Epithelial cell of prostate (primary cell): ENCODE results near the gene PKLR.
A peak's percentile ranks its signal among the peaks of the same experiment; 100 is the strongest.
"Not testable (repeated sequence)": the region's sequence is repeated elsewhere in the genome, so short reads cannot be mapped to it uniquely, and the experiment has no call there.

Experiments used
- DNase-seq: peaks from one replicate; pipeline ENCODE4 v3.0.0-alpha.2; 2011; ENCODE audit warnings: low read depth, low spot score
- H3K27ac ChIP-seq: fragments of 450-650 bp; 2 replicates; pipeline ENCODE4 v1.5.1; 2017; ENCODE audit warnings: mild to moderate bottlenecking

PKLR gene

GRCh38 chr1:155301342-155301841 is at the start of gene PKLR:
Gene PKLR, minus strand, starts transcription at chr1:155301438. Its CDS starts 43 bp downstream, at chr1:155301395.
- no peak within 1 kb of the TSS for H3K27ac ChIP-seq
- no peak for DNase-seq

- H3K27ac ChIP-seq, result no peak overlapping the region
- DNase-seq, result no peak
Observed at GRCh38 chr1:155342842-155343241, 41.6 kb upstream of the PKLR start.

- H3K27ac ChIP-seq, result no peak overlapping the region
Observed at GRCh38 chr1:155339515-155340097, 38.4 kb upstream of the PKLR start.

GRCh38 chr1:155334962-155335361 is 33.7 kb upstream of the PKLR start:
- no peak for DNase-seq
- H3K27ac ChIP-seq, result no peak overlapping the region

More at GRCh38 chr1:155339515-155340097, 38.4 kb upstream of the PKLR start:
- DNase-seq, result no peak

- DNase-seq, result no peak
- no peak overlapping the region for H3K27ac ChIP-seq
Observed at GRCh38 chr1:155329980-155330598, 28.9 kb upstream of the PKLR start.

- not testable (repeated sequence) for DNase-seq
Observed at GRCh38 chr1:155328856-155329255, 27.6 kb upstream of the PKLR start.

GRCh38 chr1:155327981-155328380 is 26.7 kb upstream of the PKLR start:
- no peak overlapping the region for H3K27ac ChIP-seq
- no peak for DNase-seq

More at GRCh38 chr1:155328856-155329255, 27.6 kb upstream of the PKLR start:
- peak overlapping the region; percentile 27 for H3K27ac ChIP-seq

- DNase-seq, result no peak
- H3K27ac ChIP-seq, result no peak overlapping the region
Observed at GRCh38 chr1:155326631-155327037, 25.4 kb upstream of the PKLR start.

GRCh38 chr1:155326020-155326526 is 24.8 kb upstream of the PKLR start:
- DNase-seq, result no peak
- peak overlapping the region; percentile 88 for H3K27ac ChIP-seq

GRCh38 chr1:155325603-155325893 is 24.3 kb upstream of the PKLR start:
- H3K27ac ChIP-seq, result peak overlapping the region; percentile 88
- DNase-seq, result no peak

GRCh38 chr1:155324717-155325602 is 23.7 kb upstream of the PKLR start:
- DNase-seq, result no peak
- peak overlapping the region; percentile 88 for H3K27ac ChIP-seq

GRCh38 chr1:155324037-155324716 is 22.9 kb upstream of the PKLR start:
- H3K27ac ChIP-seq, result peak overlapping the region; percentile 88
- DNase-seq, result peak; percentile 74

GRCh38 chr1:155323729-155324036 is 22.4 kb upstream of the PKLR start:
- peak; percentile 66 for DNase-seq
- H3K27ac ChIP-seq, result peak overlapping the region; percentile 88

GRCh38 chr1:155322953-155323728 is 21.9 kb upstream of the PKLR start:
- DNase-seq, result peak; percentile 26
- peak overlapping the region; percentile 88 for H3K27ac ChIP-seq

GRCh38 chr1:155322571-155322952 is 21.3 kb upstream of the PKLR start:
- peak overlapping the region; percentile 88 for H3K27ac ChIP-seq
- no peak for DNase-seq

GRCh38 chr1:155321639-155322503 is 20.6 kb upstream of the PKLR start:
- H3K27ac ChIP-seq, result no peak overlapping the region
- DNase-seq, result no peak

- no peak within 1 kb of the TSS for H3K27ac ChIP-seq
- DNase-seq, result no peak
Observed at GRCh38 chr1:155320661-155321617, 19.7 kb upstream of the PKLR start, which contains the start of gene RUSC1. Gene RUSC1, plus strand, starts transcription at chr1:155320894. Its CDS starts 880 bp downstream, at chr1:155321774.

- DNase-seq, result no peak
- no peak overlapping the region for H3K27ac ChIP-seq
Observed at GRCh38 chr1:155320252-155320651, 19.0 kb upstream of the PKLR start.
